HG03159 (cell line): ENCODE results near the gene TCTA.
"Not testable (repeated sequence)": the region's sequence is repeated elsewhere in the genome, so short reads cannot be mapped to it uniquely, and the experiment has no call there.

Source experiments
- ATAC-seq: cut with Tn5 transposase; IDR thresholded peaks from one replicate; pipeline ENCODE4 v1.9.1; 2021; ENCODE audit warnings: mild to moderate bottlenecking, moderate library complexity; ENCODE audit not compliant: unreplicated experiment

TCTA gene

GRCh38 chr3:49411968-49412631 lies at the start of gene TCTA, which contains the start of gene RHOA:
Gene TCTA (plus strand): TSS chr3:49412423. CDS start chr3:49412427, 4 bp downstream.
Gene RHOA (minus strand): TSS chr3:49411976. CDS start chr3:49375589, 36,387 bp downstream.
- ATAC-seq = peak; percentile 74

- no peak for ATAC-seq
These were observed 49.7 kb upstream of the TCTA start for GRCh38 chr3:49362561-49362960.

GRCh38 chr3:49370585-49371290 lies 41.5 kb upstream of the TCTA start:
- no peak for ATAC-seq

- no peak for ATAC-seq
These were observed 40.3 kb upstream of the TCTA start for GRCh38 chr3:49371946-49372345.

- ATAC-seq = no peak
These were observed 34.7 kb upstream of the TCTA start for GRCh38 chr3:49377483-49377882.

GRCh38 chr3:49378249-49378895 lies 33.9 kb upstream of the TCTA start:
- ATAC-seq = no peak

GRCh38 chr3:49383387-49383786 lies 28.8 kb upstream of the TCTA start:
- no peak for ATAC-seq

- ATAC-seq = no peak
These were observed 26.6 kb upstream of the TCTA start for GRCh38 chr3:49385617-49386016.

- ATAC-seq = no peak
These were observed 26.0 kb upstream of the TCTA start for GRCh38 chr3:49386056-49386756.

- no peak for ATAC-seq
These were observed 24.5 kb upstream of the TCTA start for GRCh38 chr3:49387721-49388120.

- no peak for ATAC-seq
These were observed 23.9 kb upstream of the TCTA start for GRCh38 chr3:49388289-49388820.

GRCh38 chr3:49389297-49389696 lies 22.9 kb upstream of the TCTA start:
- no peak for ATAC-seq

- not testable (repeated sequence) for ATAC-seq
These were observed 20.9 kb upstream of the TCTA start for GRCh38 chr3:49391310-49391709.

GRCh38 chr3:49397470-49397869 lies 14.8 kb upstream of the TCTA start:
- no peak for ATAC-seq

- ATAC-seq = no peak
These were observed 12.8 kb upstream of the TCTA start for GRCh38 chr3:49399461-49399860.

GRCh38 chr3:49401766-49402165 lies 10.5 kb upstream of the TCTA start:
- ATAC-seq = no peak

- ATAC-seq = no peak
These were observed 8.3 kb upstream of the TCTA start for GRCh38 chr3:49403891-49404290.

GRCh38 chr3:49405570-49405969 lies 6.7 kb upstream of the TCTA start:
- ATAC-seq = not testable (repeated sequence)

GRCh38 chr3:49406571-49407565 lies 5.4 kb upstream of the TCTA start:
- no peak for ATAC-seq
